Upper lobe of right lung (tissue), 1 donor: ENCODE measurements around the gene ZNF598. TPM values are rescaled to one million over a fixed set of nuclear protein-coding genes. Genes with fewer than 3 reads are reported as not detected.

ENCODE experiments used
- ATAC-seq: fragments of 200-7000 bp; cut with Tn5 transposase; one replicate; pipeline ENCODE4 v1.9.1; 2020; ENCODE audit warnings: mild to moderate bottlenecking, moderate library complexity
- DNase-seq: peaks from one replicate; pipeline ENCODE4 v3.0.0-alpha.2; 2020
- H3K27ac ChIP-seq: fragments of 200-600 bp; one replicate; pipeline ENCODE4 v1.8.0; 2022
- H3K27me3 ChIP-seq: fragments of 200-600 bp; one replicate; pipeline ENCODE4 v1.8.0; 2022; ENCODE audit warnings: mild to moderate bottlenecking
- H3K36me3 ChIP-seq: fragments of 200-600 bp; one replicate; pipeline ENCODE4 v1.8.0; 2022
- H3K4me1 ChIP-seq: fragments of 200-600 bp; one replicate; pipeline ENCODE4 v1.8.0; 2022
- H3K4me3 ChIP-seq: fragments of 200-600 bp; one replicate; pipeline ENCODE4 v1.8.0; 2022; ENCODE audit warnings: mild to moderate bottlenecking
- H3K9me3 ChIP-seq: fragments of 200-600 bp; one replicate; pipeline ENCODE4 v1.8.0; 2022
- CTCF ChIP-seq: fragments of 200-600 bp; IDR thresholded peaks from one replicate; pipeline ENCODE4 v1.8.0; 2022; ENCODE audit warnings: antibody characterized with exemption
- intact Hi-C: fragments of 100-400 bp; cut with DNase I; formaldehyde crosslinking; loops from one replicate; pipeline ENCODE4 v1.11.0; 2022
- total RNA-seq: library from RNA; stranded (reverse); fragmentation: NEBNext Ultra II Directional; extraction: Animal tissue kit (Norgen Biotek cat#: 25700); gene quantifications from one replicate; pipeline ENCODE4 v1.2.1, GENCODE V29; 2021
- donor health status: DM: no; HTN: yes; CAD: no; lungs with severe emphysema.

ZNF598 gene
- total RNA-seq, 1 donor from 2014 or later, result 38.2 TPM

DNA sequence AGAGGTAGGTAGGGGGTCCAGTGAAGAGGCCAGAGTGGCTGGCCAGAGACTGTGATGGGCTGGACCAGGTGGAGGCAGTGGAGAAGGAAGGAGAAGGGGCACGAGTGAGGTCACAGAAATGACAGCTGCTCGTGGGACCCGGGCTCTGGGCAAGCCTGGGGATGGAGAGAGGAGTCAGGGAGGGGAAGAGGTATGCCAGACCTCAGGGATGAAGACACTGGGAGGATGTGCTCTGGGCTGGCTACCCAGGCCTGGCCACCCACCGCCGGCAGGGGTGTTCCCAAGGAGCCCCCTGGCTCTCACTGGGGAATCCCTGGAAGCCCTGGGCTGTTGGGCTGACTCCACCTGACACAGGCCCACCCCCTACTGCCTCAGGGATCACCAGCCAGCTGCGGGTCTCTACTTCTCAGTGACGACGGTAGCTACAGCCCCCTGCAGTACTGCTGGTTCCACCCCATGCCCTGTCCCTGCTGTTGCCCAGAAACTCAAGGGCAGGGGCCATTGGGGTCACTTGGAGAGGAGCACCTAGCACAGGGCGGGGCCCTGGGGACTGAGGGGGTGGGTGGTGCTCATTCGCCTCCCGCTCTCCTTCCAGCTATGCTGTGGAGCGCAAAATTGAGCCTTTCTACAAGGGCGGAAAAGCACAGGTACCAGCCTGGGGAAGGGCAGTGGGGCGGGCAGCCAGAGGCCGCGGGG lies 36.0 kb downstream of the ZNF598 start:
- H3K27ac ChIP-seq, result no peak overlapping the region
- ATAC-seq (no peak), DNase-seq (no peak)
- peaks cover 45% of the 10 kb centered on the region for H3K36me3 ChIP-seq
- no peak for TF ChIP-seq CTCF
- peaks cover 9% of the 10 kb centered on the region for H3K27me3 ChIP-seq
- intact Hi-C loops, result no loop called here
- H3K9me3 ChIP-seq, result no peaks in the 10 kb centered on the region
- H3K4me1 ChIP-seq, result peaks cover 16% of the 10 kb centered on the region
- H3K4me3 ChIP-seq, result no peak overlapping the region

- peak; percentile 70 for DNase-seq
- peaks cover 35% of the 10 kb centered on the region for H3K36me3 ChIP-seq
- H3K9me3 ChIP-seq, result no peaks in the 10 kb centered on the region
- peaks cover 16% of the 10 kb centered on the region for H3K4me1 ChIP-seq
- no peak for TF ChIP-seq CTCF
- intact Hi-C loops, result no loop called here
- H3K27ac ChIP-seq, result peak overlapping the region; percentile 91
- no peaks in the 10 kb centered on the region for H3K27me3 ChIP-seq
- H3K4me3 ChIP-seq, result peak overlapping the region; percentile 99
- ATAC-seq, result peak; percentile 4
These were observed 37.1 kb downstream of the ZNF598 start for GRCh38 chr16:1972490-1972877.

- TF ChIP-seq CTCF, result no peak
- H3K4me1 ChIP-seq, result peaks cover 16% of the 10 kb centered on the region
- ATAC-seq (peak; percentile 95), DNase-seq (peak; percentile 97)
- peak within 1 kb of the TSS; percentile 99 for H3K4me3 ChIP-seq
- H3K9me3 ChIP-seq, result no peaks in the 10 kb centered on the region
- peaks cover 30% of the 10 kb centered on the region for H3K36me3 ChIP-seq
- peak within 1 kb of the TSS; percentile 91 for H3K27ac ChIP-seq
- no peaks in the 10 kb centered on the region for H3K27me3 ChIP-seq
- intact Hi-C loops, result no loop called here
These were observed 37.7 kb downstream of the ZNF598 start, which contains the start of gene TBL3 for GRCh38 chr16:1971796-1972489. Gene TBL3, plus strand, starts transcription at chr16:1972053. Its CDS starts 112 bp downstream, at chr16:1972165.

- intact Hi-C loops, result no loop called here
- Histone ChIP-seq H3K27me3 (no peaks in the 10 kb centered on the region), H3K27ac (no peak overlapping the region), H3K4me3 (no peak overlapping the region), H3K9me3 (no peaks in the 10 kb centered on the region), H3K36me3 (no peaks in the 10 kb centered on the region), H3K4me1 (peaks cover 25% of the 10 kb centered on the region)
- no peak for TF ChIP-seq CTCF
- DNase-seq, result no peak
- no peak for ATAC-seq
These were observed 41.3 kb downstream of the ZNF598 start for GRCh38 chr16:1968146-1968953.

DNA sequence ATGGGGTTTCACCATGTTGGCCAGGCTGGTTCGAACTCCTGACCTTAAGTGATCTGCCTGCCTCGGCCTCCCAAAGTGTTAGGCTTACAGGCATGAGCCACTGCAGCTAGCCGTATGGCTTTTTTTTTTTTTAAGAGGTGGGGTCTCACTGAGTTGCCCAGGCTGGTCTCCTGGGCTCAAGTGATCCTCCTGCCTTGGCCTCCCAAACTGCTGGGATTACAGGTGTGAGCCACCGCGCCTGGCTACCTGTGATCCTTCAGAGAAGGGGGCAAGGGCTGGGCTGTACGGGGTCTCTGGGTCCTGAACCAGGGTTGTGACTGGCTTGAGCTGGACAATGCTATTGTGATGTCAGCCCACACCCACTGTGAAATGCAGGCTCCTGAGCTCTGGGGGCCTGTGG lies 43.2 kb downstream of the ZNF598 start, which contains the start of gene RNF151:
RNF151 (plus strand) TSS at position 397 of the 400 bp plus-strand sequence. CDS start 26 bp downstream, outside the sequence.
- DNase-seq, result no peak
- Histone ChIP-seq H3K4me3 (peak within 1 kb of the TSS; percentile 75), H3K36me3 (peaks cover 16% of the 10 kb centered on the region), H3K4me1 (peaks cover 19% of the 10 kb centered on the region), H3K27me3 (no peaks in the 10 kb centered on the region), H3K9me3 (no peaks in the 10 kb centered on the region), H3K27ac (peak within 1 kb of the TSS; percentile 98)
- intact Hi-C loops, result no loop called here
- no peak for ATAC-seq
- no peak for TF ChIP-seq CTCF
